ENCODE results near the gene DSCAM. TPM values are rescaled to one million over a fixed set of nuclear protein-coding genes. Genes with fewer than 3 reads are reported as not detected.

DSCAM gene
- total RNA-seq, 1 donor from 2014 or later, result 0.21 TPM

DNA sequence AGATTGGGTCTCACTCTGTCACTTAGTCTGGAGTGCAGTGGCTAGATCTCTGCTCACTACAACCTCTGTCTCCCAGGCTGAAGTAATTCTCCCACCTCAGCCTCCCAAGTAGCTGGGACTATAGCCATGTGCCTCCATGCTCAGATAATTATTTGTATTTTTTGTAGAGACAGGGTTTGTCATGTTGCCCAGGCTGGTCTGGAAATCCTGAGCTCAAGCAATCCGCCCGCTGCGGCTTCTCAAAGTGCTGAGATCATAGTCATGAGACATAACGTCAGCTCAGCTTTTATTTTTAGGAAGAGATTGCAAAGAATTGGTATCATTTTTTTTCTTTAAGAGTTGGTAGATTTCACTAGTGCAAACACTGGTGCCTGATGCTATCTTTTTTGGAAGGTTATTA lies 244.9 kb downstream of the DSCAM start:
- TF ChIP-seq, protein P1, sequence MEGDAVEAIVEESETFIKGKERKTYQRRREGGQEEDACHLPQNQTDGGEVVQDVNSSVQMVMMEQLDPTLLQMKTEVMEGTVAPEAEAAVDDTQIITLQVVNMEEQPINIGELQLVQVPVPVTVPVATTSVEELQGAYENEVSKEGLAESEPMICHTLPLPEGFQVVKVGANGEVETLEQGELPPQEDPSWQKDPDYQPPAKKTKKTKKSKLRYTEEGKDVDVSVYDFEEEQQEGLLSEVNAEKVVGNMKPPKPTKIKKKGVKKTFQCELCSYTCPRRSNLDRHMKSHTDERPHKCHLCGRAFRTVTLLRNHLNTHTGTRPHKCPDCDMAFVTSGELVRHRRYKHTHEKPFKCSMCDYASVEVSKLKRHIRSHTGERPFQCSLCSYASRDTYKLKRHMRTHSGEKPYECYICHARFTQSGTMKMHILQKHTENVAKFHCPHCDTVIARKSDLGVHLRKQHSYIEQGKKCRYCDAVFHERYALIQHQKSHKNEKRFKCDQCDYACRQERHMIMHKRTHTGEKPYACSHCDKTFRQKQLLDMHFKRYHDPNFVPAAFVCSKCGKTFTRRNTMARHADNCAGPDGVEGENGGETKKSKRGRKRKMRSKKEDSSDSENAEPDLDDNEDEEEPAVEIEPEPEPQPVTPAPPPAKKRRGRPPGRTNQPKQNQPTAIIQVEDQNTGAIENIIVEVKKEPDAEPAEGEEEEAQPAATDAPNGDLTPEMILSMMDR (IDR thresholded peaks at IDR 0.05; ENCODE audit: unreplicated experiment), result no peak
- Mint-ChIP-seq H3K9me3 (ENCODE audit: unreplicated experiment) (peaks cover 10% of the 10 kb centered on the region), H3K27ac (ENCODE audit: unreplicated experiment) (no peak overlapping the region), H3K36me3 (ENCODE audit: low read depth, unreplicated experiment) (peaks cover 5% of the 10 kb centered on the region), H3K4me3 (ENCODE audit: unreplicated experiment) (no peak overlapping the region), H3K27me3 (ENCODE audit: unreplicated experiment) (peaks cover 5% of the 10 kb centered on the region), H3K4me1 (ENCODE audit: unreplicated experiment) (no peaks in the 10 kb centered on the region)
- no peak for DNase-seq (ENCODE audit: low spot score)

DNA sequence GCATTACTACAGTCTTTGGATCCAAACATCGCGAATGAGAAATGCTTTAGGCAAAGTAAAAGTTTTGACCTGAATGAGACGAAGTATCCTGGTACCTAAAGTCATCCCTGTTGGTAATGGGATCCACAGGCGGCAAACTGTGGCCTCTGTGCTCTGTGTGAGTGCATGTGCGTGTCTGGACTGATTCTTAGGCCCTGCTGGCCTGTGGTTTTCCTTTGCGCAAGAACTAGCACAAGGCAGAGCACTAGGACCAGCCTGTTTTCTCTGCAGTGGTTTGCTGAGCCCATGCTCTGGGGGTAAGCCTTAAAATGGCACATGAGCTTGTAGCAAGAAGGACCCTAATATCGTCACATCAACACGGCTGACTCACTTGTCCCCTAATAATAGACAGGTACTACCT lies 251.2 kb downstream of the DSCAM start:
- H3K9me3 Mint-ChIP-seq (ENCODE audit: unreplicated experiment), result peaks cover 18% of the 10 kb centered on the region

DNA sequence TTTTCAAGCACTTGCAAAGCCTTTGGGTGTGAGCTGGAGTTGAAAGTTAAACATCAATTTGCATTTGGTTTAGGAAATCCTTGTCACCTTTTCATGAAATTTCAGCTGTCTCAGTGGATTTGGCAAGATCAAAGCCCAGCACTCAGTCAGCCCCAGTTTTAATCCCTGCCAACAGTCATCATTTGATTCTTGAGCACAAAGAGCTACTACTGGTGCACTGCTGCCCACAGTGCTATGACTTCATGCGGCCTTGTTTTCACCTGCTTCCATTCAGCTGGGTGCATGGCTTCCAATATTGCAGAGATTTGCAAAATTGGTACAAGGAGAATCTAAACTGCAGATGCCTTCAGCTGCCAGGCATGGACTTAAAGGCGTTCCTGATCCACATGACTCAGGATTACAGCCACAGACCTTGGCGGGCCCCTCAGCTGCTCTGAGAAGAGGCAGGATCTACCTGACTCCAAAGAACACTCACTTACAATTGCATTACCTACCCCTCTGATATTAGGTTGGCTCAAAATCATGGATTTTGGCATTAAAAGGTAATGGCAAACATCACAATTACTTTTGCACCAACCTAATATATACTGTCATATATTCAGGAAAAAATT lies 259.1 kb downstream of the DSCAM start:
- Mint-ChIP-seq H3K4me3 (ENCODE audit: unreplicated experiment) (no peak overlapping the region), H3K27ac (ENCODE audit: unreplicated experiment) (no peak overlapping the region)

More for the DNA sequence above, 251.2 kb downstream of the DSCAM start:
- Mint-ChIP-seq H3K27ac (ENCODE audit: unreplicated experiment) (no peak overlapping the region), H3K36me3 (ENCODE audit: low read depth, unreplicated experiment) (peaks cover 5% of the 10 kb centered on the region), H3K4me1 (ENCODE audit: unreplicated experiment) (no peaks in the 10 kb centered on the region), H3K27me3 (ENCODE audit: unreplicated experiment) (peaks cover 5% of the 10 kb centered on the region), H3K4me3 (ENCODE audit: unreplicated experiment) (no peak overlapping the region)
- DNase-seq (ENCODE audit: low spot score), result no peak
- TF ChIP-seq, protein P1 (IDR thresholded peaks at IDR 0.05; ENCODE audit: unreplicated experiment), result no peak

DNA sequence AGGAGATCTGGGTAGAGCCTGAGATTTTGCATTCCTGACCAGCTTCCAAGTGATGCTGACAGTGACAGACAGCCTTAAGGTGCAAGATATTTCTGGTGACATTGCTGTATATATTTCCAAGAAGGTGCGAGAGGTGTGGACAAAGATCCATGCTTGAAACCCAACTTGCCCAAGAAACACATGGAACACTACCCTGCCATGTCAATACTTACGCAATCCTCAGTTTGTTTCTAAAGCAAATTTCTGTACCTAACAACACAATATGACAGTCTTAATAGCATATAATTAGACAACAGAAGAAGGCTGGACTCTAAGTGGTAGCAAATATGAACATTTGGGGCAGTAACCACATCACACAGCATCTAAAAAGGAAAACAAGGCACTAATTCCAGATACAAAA lies 260.4 kb downstream of the DSCAM start:
- Mint-ChIP-seq H3K27me3 (ENCODE audit: unreplicated experiment) (peaks cover 4% of the 10 kb centered on the region), H3K27ac (ENCODE audit: unreplicated experiment) (no peak overlapping the region), H3K4me1 (ENCODE audit: unreplicated experiment) (no peaks in the 10 kb centered on the region), H3K36me3 (ENCODE audit: low read depth, unreplicated experiment) (peaks cover 5% of the 10 kb centered on the region), H3K4me3 (ENCODE audit: unreplicated experiment) (no peak overlapping the region), H3K9me3 (ENCODE audit: unreplicated experiment) (peaks cover 30% of the 10 kb centered on the region)
- TF ChIP-seq, protein P1 (IDR thresholded peaks at IDR 0.05; ENCODE audit: unreplicated experiment), result no peak
- DNase-seq (ENCODE audit: low spot score), result no peak

More for the DNA sequence above, 259.1 kb downstream of the DSCAM start:
- no peak for DNase-seq (ENCODE audit: low spot score)
- TF ChIP-seq, protein P1 (IDR thresholded peaks at IDR 0.05; ENCODE audit: unreplicated experiment), result no peak
- Mint-ChIP-seq H3K4me1 (ENCODE audit: unreplicated experiment) (no peaks in the 10 kb centered on the region), H3K36me3 (ENCODE audit: low read depth, unreplicated experiment) (peaks cover 5% of the 10 kb centered on the region), H3K27me3 (ENCODE audit: unreplicated experiment) (peaks cover 4% of the 10 kb centered on the region), H3K9me3 (ENCODE audit: unreplicated experiment) (peaks cover 28% of the 10 kb centered on the region)

DNA sequence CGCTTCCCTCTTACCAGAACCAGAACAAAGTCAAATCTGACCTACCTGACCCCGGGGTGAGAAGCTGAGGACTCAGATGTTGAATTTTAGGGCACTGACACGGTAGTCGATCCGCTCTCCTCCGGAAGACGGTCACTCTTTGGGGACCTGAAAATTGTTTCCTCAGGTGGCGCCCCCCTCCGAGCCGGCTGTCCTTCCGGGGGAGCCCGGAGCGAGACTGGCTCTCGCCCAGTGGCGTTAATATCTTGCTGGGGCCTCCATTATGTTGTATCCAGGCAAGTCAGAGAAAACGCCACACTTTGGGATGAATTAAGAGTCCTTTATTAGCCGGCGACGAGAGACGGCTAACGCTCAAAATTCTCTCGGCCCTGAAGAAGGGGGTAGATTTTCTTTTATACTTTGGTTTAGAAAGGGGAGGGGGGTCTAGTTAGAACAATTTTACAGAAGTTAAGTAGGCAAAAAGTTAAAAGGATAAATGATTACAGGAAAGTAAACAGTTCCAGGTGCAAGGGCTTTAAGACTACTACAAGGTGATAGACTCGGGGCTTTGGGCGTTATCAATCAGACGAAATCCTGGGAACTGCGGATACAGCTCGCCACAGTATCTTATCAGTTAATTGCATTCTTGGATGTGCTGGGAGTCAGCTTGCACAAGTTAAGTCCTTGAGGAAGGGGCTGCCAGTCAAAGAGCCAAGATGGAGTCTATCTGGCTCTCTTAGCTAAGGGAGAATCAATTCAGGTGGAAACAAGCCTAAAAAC lies 269.5 kb downstream of the DSCAM start:
- peaks cover 33% of the 10 kb centered on the region for H3K9me3 Mint-ChIP-seq (ENCODE audit: unreplicated experiment)

More for the DNA sequence above, 269.5 kb downstream of the DSCAM start:
- peaks cover 3% of the 10 kb centered on the region for H3K36me3 Mint-ChIP-seq (ENCODE audit: low read depth, unreplicated experiment)
- peaks cover 2% of the 10 kb centered on the region for H3K27me3 Mint-ChIP-seq (ENCODE audit: unreplicated experiment)
- no peak overlapping the region for H3K27ac Mint-ChIP-seq (ENCODE audit: unreplicated experiment)
- no peaks in the 10 kb centered on the region for H3K4me1 Mint-ChIP-seq (ENCODE audit: unreplicated experiment)
- TF ChIP-seq, protein P1 (IDR thresholded peaks at IDR 0.05; ENCODE audit: unreplicated experiment), result no peak
- H3K4me3 Mint-ChIP-seq (ENCODE audit: unreplicated experiment), result no peak overlapping the region
- no peak for DNase-seq (ENCODE audit: low spot score)

All from endothelial cell (in vitro differentiated cells).